IPS-18c (cell line): ENCODE data around the gene ZNF430.
A peak's percentile ranks its signal among the peaks of the same experiment; 100 is the strongest.
"Not testable (repeated sequence)": the region's sequence is repeated elsewhere in the genome, so short reads cannot be mapped to it uniquely, and the experiment has no call there.

ENCODE experiments used
- H3K4me3 ChIP-seq: 2 replicates; pipeline ENCODE4 v1.7.0; 2013; ENCODE audit warnings: low read depth, mild to moderate bottlenecking, low read length, moderate library complexity; ENCODE audit not compliant: insufficient read depth
- H3K9me3 ChIP-seq: one replicate; pipeline ENCODE4 v1.6.1; 2013; ENCODE audit warnings: mild to moderate bottlenecking, low read length, moderate library complexity; ENCODE audit not compliant: control insufficient read depth, insufficient read depth

ZNF430 gene

GRCh38 chr19:21020298-21021227 is at the start of gene ZNF430:
ZNF430 (plus strand) TSS chr19:21020657; CDS start chr19:21020801, 144 bp downstream.
- Histone ChIP-seq H3K9me3 (no peaks in the 10 kb centered on the region), H3K4me3 (peak within 1 kb of the TSS; percentile 84)

- not testable (repeated sequence) for H3K4me3 ChIP-seq, H3K9me3 ChIP-seq
Observed at GRCh38 chr19:20992788-20993187, 27.7 kb upstream of the ZNF430 start.

GRCh38 chr19:20999731-21000352 is 20.6 kb upstream of the ZNF430 start:
- Histone ChIP-seq H3K4me3 (peak overlapping the region; percentile 61; the same call in 1 of the 2 replicates), H3K9me3 (peaks cover 4% of the 10 kb centered on the region)

GRCh38 chr19:21021238-21021637 is 781 bp downstream of the ZNF430 start:
- H3K4me3 ChIP-seq: peak overlapping the region; percentile 84

GRCh38 chr19:21022996-21023395 is 2.5 kb downstream of the ZNF430 start:
- Histone ChIP-seq H3K9me3 (no peaks in the 10 kb centered on the region), H3K4me3 (no peak overlapping the region)

More at GRCh38 chr19:21021238-21021637, 781 bp downstream of the ZNF430 start:
- not testable (repeated sequence) for H3K9me3 ChIP-seq

GRCh38 chr19:21023901-21024300 is 3.4 kb downstream of the ZNF430 start:
- Histone ChIP-seq H3K9me3 (no peaks in the 10 kb centered on the region), H3K4me3 (no peak overlapping the region)

- H3K4me3 ChIP-seq: no peak overlapping the region
Observed at GRCh38 chr19:21028969-21029268, 8.5 kb downstream of the ZNF430 start.

GRCh38 chr19:21045028-21045427 is 24.6 kb downstream of the ZNF430 start:
- Histone ChIP-seq H3K4me3 (no peak overlapping the region), H3K9me3 (peaks cover 3% of the 10 kb centered on the region)

More at GRCh38 chr19:21028969-21029268, 8.5 kb downstream of the ZNF430 start:
- peaks cover under 1% of the 10 kb centered on the region for H3K9me3 ChIP-seq

- Histone ChIP-seq H3K9me3 (peaks cover 3% of the 10 kb centered on the region), H3K4me3 (no peak overlapping the region)
Observed at GRCh38 chr19:21046489-21046888, 26.0 kb downstream of the ZNF430 start.

- Histone ChIP-seq H3K9me3 (no peaks in the 10 kb centered on the region), H3K4me3 (no peak overlapping the region)
Observed at GRCh38 chr19:21047716-21048115, 27.3 kb downstream of the ZNF430 start.

GRCh38 chr19:21052902-21053301 is 32.4 kb downstream of the ZNF430 start:
- no peak overlapping the region for H3K4me3 ChIP-seq
- H3K9me3 ChIP-seq: peaks cover 3% of the 10 kb centered on the region

- H3K4me3 ChIP-seq: no peak overlapping the region
- no peaks in the 10 kb centered on the region for H3K9me3 ChIP-seq
Observed at GRCh38 chr19:21065336-21065735, 44.9 kb downstream of the ZNF430 start.

GRCh38 chr19:21082011-21082975 is 61.8 kb downstream of the ZNF430 start, which contains the start of gene ZNF714:
ZNF714 (plus strand) TSS chr19:21082203; CDS start chr19:21098269, 16,066 bp downstream.
- Histone ChIP-seq H3K9me3 (no peaks in the 10 kb centered on the region), H3K4me3 (peak within 1 kb of the TSS; percentile 96)

- H3K4me3 ChIP-seq: no peak overlapping the region
- H3K9me3 ChIP-seq: no peaks in the 10 kb centered on the region
Observed at GRCh38 chr19:21084343-21084742, 63.9 kb downstream of the ZNF430 start.

- Histone ChIP-seq H3K9me3 (no peaks in the 10 kb centered on the region), H3K4me3 (no peak overlapping the region)
Observed at GRCh38 chr19:21087871-21088270, 67.4 kb downstream of the ZNF430 start.

GRCh38 chr19:21092109-21092508 is 71.7 kb downstream of the ZNF430 start:
- H3K4me3 ChIP-seq: no peak overlapping the region

GRCh38 chr19:21094347-21095025 is 74.0 kb downstream of the ZNF430 start:
- Histone ChIP-seq H3K4me3 (no peak overlapping the region), H3K9me3 (no peaks in the 10 kb centered on the region)

More at GRCh38 chr19:21092109-21092508, 71.7 kb downstream of the ZNF430 start:
- no peaks in the 10 kb centered on the region for H3K9me3 ChIP-seq
